ENCODE results near the gene LRMDA.

LRMDA gene

DNA sequence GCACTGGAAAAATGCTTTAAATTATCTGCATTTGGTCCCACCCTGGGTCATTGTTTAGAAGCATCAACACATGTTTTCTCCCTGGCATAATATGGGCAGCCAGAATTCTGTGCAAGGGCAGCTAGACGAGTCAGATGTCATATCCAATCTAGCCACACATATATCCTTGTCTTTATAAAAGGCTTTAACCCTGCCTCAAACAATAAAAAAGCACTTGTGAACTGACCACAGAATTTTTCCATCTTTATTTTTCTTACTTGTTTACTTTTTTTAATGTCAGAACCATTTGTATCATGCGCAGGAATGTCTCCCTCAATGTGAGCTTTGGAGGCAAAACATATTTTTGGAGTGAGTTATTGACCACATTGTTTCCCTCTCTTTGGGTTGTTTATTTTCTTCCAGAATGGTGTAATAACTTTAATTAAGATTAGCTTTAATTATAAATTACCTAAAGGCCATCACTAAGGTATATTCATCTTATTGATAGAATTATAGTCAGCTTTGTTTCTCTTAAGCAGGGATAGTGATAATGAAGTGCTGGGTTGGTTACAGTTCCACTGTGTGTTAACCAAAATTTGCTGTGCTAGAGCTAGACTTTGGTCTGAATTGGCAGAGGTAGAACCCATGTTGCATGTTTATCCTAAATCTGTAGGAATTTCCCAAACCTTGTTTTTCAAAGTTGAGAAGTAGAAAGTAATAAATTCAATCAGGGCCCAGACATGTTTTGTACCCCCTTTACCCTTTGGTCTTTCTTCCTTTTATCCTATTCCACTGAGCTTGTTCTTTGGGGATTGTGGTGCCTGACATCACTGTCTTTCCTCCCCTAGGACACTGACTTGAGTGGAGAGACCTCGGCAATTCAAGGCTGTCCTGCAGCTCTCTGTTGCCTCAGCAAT, 1127.8 kb downstream of the LRMDA start:
- H3K36me3 ChIP-seq (ENCODE audit: control insufficient read depth in 2 of 2, insufficient read depth in 1 of 2, low read length in 2 of 2): no peaks in the 10 kb centered on the region
- no peak overlapping the region for H3K4me3 ChIP-seq (ENCODE audit: low read depth, low read length)
- CTCF ChIA-PET: interaction anchor here (0.5 kb wide), 1 partner anchor 344 kb away, joined by 3 read pairs; no protein-coding TSS in a partner anchor
- TF ChIP-seq ZNF548 (tag by site-specific recombination; IDR thresholded peaks at IDR 0.05) (no peak), ZNF335 (tag by site-specific recombination; conservative IDR thresholded peaks at IDR 0.05) (no peak), GLI4 (tag by site-specific recombination; IDR thresholded peaks at IDR 0.05) (no peak), ZNF302 (tag by site-specific recombination; IDR thresholded peaks at IDR 0.05; ENCODE audit: low read depth) (no peak), SP3 (tag by site-specific recombination; IDR thresholded peaks at IDR 0.05) (no peak), ZNF324 (tag by site-specific recombination; IDR thresholded peaks at IDR 0.05) (no peak), REST (tag by site-specific recombination; IDR thresholded peaks at IDR 0.05) (no peak)
- TF ChIP-seq, protein P1, sequence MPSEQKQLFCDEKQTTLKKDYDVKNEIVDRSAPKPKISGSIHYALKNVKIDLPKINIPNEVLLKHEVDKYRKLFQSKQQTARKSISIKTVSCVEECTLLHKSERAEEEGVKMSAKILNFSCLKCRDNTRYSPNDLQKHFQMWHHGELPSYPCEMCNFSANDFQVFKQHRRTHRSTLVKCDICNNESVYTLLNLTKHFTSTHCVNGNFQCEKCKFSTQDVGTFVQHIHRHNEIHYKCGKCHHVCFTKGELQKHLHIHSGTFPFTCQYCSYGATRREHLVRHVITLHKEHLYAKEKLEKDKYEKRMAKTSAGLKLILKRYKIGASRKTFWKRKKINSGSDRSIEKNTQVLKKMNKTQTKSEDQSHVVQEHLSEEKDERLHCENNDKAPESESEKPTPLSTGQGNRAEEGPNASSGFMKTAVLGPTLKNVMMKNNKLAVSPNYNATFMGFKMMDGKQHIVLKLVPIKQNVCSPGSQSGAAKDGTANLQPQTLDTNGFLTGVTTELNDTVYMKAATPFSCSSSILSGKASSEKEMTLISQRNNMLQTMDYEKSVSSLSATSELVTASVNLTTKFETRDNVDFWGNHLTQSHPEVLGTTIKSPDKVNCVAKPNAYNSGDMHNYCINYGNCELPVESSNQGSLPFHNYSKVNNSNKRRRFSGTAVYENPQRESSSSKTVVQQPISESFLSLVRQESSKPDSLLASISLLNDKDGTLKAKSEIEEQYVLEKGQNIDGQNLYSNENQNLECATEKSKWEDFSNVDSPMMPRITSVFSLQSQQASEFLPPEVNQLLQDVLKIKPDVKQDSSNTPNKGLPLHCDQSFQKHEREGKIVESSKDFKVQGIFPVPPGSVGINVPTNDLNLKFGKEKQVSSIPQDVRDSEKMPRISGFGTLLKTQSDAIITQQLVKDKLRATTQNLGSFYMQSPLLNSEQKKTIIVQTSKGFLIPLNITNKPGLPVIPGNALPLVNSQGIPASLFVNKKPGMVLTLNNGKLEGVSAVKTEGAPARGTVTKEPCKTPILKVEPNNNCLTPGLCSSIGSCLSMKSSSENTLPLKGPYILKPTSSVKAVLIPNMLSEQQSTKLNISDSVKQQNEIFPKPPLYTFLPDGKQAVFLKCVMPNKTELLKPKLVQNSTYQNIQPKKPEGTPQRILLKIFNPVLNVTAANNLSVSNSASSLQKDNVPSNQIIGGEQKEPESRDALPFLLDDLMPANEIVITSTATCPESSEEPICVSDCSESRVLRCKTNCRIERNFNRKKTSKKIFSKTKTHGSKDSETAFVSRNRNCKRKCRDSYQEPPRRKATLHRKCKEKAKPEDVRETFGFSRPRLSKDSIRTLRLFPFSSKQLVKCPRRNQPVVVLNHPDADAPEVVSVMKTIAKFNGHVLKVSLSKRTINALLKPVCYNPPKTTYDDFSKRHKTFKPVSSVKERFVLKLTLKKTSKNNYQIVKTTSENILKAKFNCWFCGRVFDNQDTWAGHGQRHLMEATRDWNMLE (tag by site-specific recombination; conservative IDR thresholded peaks at IDR 0.05; ENCODE audit: low read depth): no peak
- POLR2A ChIA-PET: no interaction called here
- no peak overlapping the region for H3K27ac ChIP-seq (ENCODE audit: extremely low read depth, low read depth, low read length)
- H3K4me1 ChIP-seq (ENCODE audit: control insufficient read depth, insufficient read depth, low read length): peaks cover 4% of the 10 kb centered on the region; the same call in 1 of the 2 replicates
- no peaks in the 10 kb centered on the region for H3K9me3 ChIP-seq (ENCODE audit: control insufficient read depth, insufficient read depth, low read depth, low read length)

DNA sequence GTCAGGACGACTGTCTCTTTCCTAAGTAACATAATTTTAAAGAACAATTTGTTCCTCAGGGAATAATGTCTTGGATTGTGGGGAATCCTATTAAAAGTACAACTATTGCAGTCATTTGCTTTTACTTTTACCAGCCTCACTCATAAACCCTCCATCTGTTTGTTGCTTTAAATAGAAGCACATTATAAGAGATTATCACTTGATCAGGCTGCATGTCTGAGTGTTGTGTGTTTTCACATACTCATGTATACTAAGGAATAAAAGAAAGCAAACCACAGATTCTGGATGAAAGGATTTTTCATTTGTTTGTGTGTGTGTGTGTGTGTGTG, 1128.4 kb downstream of the LRMDA start:
- ChIA-PET POLR2A (no interaction called here), CTCF (no interaction called here)
- no peak overlapping the region for H3K4me3 ChIP-seq (ENCODE audit: low read depth, low read length)
- H3K4me1 ChIP-seq (ENCODE audit: control insufficient read depth, insufficient read depth, low read length): peaks cover 4% of the 10 kb centered on the region; the same call in 1 of the 2 replicates
- H3K27ac ChIP-seq (ENCODE audit: extremely low read depth, low read depth, low read length): no peak overlapping the region
- no peaks in the 10 kb centered on the region for H3K9me3 ChIP-seq (ENCODE audit: control insufficient read depth, insufficient read depth, low read depth, low read length)
- no peaks in the 10 kb centered on the region for H3K36me3 ChIP-seq (ENCODE audit: control insufficient read depth in 2 of 2, insufficient read depth in 1 of 2, low read length in 2 of 2)
- TF ChIP-seq ZNF837 (tag by site-specific recombination; IDR thresholded peaks at IDR 0.05): no peak
- TF ChIP-seq, protein P2, sequence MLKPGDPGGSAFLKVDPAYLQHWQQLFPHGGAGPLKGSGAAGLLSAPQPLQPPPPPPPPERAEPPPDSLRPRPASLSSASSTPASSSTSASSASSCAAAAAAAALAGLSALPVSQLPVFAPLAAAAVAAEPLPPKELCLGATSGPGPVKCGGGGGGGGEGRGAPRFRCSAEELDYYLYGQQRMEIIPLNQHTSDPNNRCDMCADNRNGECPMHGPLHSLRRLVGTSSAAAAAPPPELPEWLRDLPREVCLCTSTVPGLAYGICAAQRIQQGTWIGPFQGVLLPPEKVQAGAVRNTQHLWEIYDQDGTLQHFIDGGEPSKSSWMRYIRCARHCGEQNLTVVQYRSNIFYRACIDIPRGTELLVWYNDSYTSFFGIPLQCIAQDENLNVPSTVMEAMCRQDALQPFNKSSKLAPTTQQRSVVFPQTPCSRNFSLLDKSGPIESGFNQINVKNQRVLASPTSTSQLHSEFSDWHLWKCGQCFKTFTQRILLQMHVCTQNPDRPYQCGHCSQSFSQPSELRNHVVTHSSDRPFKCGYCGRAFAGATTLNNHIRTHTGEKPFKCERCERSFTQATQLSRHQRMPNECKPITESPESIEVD (tag by site-specific recombination; IDR thresholded peaks at IDR 0.05): no peak
- TF ChIP-seq, protein P3, sequence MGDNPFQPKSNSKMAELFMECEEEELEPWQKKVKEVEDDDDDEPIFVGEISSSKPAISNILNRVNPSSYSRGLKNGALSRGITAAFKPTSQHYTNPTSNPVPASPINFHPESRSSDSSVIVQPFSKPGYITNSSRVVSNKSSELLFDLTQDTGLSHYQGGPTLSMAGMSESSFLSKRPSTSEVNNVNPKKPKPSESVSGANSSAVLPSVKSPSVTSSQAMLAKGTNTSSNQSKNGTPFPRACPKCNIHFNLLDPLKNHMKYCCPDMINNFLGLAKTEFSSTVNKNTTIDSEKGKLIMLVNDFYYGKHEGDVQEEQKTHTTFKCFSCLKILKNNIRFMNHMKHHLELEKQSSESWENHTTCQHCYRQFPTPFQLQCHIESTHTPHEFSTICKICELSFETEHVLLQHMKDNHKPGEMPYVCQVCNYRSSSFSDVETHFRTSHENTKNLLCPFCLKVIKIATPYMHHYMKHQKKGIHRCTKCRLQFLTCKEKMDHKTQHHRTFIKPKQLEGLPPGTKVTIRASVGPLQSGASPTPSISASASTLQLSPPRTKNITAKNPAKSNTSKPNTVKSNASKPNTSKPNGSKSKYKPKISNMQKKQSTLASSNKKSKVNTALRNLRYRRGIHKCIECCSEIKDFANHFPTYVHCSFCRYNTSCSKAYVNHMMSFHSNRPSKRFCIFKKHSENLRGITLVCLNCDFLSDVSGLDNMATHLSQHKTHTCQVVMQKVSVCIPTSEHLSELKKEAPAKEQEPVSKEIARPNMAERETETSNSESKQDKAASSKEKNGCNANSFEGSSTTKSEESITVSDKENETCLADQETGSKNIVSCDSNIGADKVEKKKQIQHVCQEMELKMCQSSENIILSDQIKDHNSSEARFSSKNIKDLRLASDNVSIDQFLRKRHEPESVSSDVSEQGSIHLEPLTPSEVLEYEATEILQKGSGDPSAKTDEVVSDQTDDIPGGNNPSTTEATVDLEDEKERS (tag by site-specific recombination; IDR thresholded peaks at IDR 0.05): no peak
- no peak for TF ChIP-seq ZNF274 (IDR thresholded peaks at IDR 0.05; ENCODE audit: low read length)
- no peak for TF ChIP-seq ZNF274 (tag by site-specific recombination; IDR thresholded peaks at IDR 0.05; ENCODE audit: borderline replicate concordance)
- TF ChIP-seq ZNF658 (tag by site-specific recombination; IDR thresholded peaks at IDR 0.05): no peak
- TF ChIP-seq ZNF660 (tag by site-specific recombination; IDR thresholded peaks at IDR 0.05): no peak
